IPS DF 19.7 (cell line): ENCODE data around the gene CLRN3.

ENCODE experiments used
- DNase-seq: peaks from one replicate; pipeline ENCODE4 v3.0.0-alpha.2; 2013; ENCODE audit warnings: low read depth, low spot score

The CLRN3 gene

DNA sequence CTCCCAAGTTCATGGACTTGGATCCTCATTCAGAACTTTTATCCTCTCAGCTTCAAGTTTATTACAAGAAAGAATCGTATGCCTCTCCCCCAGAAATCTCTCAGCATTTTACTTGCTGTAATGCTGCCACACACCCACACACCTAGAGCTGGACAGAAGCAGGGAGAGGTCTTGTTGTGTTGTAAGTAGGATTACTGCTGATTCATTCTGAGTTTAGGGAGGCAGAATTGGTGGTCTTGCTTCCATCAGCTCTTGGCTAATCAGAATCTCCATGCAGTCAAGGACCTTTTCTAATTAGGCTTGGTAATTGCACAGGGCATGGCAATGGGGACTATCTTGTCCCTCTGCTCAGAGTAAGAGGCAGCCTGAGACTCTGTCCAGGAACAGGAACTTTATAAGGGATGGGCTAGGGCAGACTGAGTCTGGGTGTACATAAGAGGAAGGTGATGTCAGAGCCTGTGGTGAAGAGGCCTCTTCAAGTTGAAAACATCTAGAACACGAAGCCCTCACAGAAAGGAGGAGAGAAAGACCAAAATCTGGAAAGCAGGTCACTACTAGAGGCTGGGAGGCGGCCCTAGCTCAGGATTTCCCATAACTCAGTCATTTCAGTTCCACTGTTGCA lies 7.1 kb upstream of the CLRN3 start:
- no peak for DNase-seq

DNA sequence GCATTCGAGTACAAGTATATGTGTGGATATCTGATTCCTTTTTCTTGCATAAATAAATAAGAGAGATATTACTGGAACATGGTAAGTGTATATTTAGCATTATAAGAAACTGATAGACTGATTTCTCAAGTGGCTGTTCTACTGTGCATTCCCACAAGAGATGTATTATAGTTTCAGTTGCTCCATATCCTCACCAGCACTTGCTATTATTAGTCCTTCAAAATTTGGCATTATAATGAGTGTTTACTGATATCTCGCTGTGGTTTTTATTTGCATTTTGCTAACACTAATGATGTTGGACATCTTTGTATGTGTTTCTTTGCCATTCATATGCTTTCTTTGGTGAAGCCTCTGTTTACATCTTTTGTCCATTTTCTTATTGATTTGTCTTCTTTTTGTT lies 4.4 kb upstream of the CLRN3 start:
- DNase-seq: no peak

DNA sequence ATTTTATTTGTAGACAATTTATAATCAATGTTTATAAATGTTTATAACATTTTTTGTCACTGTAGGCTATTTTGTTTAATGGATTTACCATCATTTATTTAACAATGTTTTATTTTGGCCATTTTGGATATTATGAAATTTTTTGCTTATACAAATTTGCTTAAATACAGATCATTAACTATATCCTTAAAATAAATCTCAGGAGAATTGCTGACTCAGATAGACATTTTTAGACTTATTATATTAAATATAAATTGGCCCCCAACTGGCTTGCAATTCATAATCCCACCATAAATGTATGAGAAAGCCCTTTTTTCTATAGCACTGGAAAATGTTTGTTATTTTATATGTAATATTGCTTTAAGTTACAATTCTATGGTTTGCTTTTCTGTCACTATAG lies 3.8 kb upstream of the CLRN3 start:
- no peak for DNase-seq

DNA sequence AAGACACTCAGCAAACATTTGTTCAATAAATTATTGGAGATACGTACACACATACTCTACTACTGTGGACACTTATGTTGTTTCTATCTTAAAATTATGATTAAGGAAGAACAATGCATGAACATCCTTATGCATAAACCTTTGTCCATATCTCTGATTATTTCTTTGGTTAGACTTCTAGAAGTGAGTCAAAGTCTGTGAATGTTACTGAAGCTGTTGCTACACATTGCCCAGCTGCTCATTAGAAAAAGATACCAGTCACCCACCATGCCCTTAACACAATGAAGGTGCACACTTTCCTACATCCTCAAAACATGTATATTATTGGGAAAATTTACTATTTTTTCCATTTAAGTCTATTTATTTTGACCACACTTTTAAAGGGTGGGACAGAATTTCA lies 1.4 kb upstream of the CLRN3 start:
- no peak for DNase-seq

DNA sequence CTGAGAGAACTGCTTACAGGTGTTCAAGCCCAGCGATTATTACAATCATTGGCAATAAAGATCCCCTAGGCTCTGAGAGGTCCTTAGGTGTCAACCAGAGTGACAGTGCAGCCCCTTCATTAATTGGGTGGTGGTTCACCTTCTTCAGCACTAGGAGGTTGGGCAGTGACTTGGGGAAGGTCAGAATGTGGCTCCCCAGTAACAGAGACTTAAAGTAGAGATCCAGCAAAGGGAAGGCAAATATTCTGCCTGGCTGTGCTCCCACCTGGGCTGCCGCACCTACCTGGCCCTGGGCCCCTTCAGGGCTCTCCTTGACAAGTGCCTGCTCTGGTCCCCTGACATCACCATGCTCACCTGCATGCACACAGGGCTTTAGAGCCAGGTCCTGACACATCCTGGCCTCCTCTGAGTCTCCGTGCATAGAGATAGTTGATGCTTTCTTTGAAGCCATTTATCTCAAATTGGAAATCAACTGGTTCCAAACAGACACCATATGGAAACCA lies 1.9 kb downstream of the CLRN3 start:
- DNase-seq: no peak

DNA sequence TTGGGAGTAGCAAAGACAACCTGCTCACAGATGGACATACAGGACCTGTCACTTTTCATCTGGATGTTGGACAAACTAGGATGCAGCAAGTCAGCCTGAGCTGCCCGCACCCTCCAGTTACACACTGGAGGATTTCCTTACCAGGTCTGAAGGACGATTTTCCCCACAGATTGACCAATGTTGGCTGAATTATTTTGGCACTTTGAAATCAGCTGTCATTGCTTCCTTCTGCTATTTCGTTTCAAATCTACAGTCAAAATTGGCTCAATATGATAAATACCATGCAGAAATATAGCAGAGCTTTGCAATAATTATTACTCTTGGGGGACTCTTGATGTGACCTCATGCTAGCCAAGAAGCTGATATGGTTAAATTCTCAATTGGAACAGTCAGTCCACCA lies 2.5 kb downstream of the CLRN3 start:
- no peak for DNase-seq

DNA sequence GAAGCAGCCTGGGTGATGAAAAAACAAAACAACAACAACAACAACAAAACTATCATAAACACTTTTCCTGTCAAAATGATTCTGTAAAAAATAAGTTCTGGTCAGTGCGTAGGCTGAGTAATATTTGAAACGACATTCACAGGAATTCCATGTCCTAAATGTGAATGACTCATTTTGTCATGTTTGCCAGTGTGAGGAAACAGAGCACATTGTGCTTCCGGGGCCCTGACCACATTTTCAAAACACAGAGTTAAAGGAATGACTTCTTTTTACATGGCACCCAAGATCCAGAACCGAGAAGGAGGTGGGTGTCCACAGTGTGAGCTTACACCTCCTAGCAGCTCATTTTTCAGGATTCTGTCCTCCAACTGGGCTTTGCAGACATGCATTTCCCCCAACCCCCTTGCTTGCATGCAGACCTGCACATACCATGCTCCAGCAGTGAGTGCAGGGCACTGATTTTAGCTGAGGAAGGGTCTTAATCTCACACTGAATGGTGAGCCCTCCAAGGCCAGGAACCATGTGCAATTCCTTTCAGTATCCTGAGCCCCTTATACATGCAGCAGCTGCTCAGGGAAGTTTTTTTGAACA lies 3.0 kb downstream of the CLRN3 start:
- no peak for DNase-seq

DNA sequence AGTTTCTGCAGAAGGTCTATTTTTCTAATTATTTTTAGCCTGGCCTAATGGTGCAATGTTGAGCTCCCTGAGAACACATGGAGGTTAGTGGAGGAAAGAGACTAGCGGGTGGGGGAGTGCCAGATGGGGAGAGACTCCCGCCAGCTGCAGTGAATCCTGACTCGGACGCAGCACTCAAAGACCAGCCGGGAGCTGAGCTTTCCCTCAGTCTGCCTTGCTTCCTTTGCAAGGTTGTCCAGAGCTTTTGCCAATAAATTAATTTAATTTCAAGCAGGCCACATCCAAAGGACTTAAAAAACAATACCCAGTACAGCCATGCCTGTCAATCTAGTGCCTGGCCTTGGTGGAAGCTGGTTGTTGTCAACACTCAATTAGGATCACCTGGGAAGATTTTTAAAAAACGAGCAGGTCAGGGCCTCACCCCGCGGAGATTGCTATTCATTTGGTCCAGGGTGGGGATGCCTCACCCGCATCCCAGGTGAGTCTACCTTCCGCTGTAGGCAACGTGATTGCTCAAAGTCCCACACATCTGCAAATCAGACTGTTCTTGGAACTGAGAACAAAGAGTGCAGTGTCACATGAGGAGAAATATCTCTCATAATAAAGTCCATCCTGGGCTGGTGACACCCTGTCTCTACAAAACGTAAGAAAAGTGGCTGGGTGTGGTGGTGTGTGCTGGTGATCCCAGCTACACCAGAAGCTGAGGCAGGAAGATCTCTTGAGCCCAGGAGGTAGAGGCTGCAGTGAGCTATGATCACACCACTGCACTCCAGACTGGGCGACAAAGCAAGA lies 4.0 kb downstream of the CLRN3 start:
- DNase-seq: no peak

DNA sequence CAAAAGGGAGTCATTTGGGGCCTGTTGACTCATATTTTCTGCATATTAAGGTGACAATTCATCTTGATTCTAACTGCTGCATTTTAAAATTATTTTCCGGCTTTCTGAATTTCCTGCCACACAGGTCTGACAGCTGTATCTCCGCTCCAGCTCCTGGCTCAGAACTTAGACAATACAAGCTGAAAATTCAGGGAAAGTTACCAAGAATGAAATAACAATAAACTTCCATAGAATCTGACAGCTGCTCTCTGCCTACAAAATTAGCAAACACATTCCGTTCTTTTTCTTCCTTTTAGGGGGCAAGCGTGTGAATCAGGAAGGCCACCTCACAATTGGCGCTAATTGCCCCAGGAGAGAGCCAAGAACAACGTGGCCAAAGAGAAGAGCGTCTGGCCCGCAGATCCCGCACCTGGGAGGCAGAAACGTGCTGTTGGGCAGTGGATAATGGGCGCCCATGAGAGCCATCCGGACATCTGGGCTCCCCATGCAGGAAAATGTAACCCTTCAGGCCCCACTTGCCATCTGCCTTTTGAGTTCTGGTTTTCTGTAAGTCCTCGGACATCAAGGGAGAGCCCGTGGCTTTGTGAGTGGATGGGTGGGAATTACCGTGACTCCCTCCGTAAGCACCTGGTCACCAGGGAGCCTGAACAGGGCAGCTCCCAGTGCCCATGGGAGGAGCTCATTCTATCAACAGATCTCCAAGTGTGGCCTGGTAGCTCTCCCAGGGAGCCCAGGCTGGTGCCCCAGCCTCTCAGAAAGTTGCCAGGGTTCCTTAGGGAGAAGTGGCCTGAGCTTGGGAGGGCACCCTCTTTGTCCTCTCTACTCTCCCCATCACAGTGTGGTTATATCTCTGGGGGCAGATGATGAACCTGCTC lies 5.0 kb downstream of the CLRN3 start:
- DNase-seq: no peak

DNA sequence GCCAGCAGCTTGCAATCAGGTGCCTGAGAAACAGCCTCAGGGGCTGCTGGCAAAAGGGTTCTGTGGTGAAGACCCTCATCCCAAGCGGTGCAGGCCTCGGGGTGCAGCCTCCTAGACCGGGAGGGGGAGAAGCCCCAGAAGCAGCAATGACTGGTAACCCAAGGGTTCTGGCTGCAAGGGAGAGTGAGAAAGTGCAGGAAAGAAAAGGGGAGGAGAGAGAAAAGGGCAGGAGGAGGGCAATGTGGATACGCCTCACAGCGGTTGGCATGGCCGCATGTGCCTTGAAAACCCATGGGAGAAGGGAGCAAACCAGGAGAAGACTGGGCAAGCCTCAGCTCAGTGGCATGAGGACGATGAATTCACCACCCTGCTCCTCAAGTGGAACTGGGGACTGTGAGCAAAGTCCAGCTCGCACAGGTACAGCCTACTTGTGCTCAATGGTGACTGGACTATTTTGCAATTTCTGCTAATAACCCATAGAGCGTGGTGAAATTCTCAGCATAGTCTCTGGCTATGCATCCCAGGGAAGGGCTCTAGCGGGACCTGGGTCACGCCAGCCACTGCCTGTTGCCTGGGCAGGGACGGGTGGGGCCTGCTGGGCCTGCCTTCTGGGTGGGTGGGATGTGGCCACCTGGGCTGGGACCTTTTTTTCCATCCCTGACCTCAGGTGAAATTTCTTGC lies 6.2 kb downstream of the CLRN3 start:
- DNase-seq: no peak

DNA sequence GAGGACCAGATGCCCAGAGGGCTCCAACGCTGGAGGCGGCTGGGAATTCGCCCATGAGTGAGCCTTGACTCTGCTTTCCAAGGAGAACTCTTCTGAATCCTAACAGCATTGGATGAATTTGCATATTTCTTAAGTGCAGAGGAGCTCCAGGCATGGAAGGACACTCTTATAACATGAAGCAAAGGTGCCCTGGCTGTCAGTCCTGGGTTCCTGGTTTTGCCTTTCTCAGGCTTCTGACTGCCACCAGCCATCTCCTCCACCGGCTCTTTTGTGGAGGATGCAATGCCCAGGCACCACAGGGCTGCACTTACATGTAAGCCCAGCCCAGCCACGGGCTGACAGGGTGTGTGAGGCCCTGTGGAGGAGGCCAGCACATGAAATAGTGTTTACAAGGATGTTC lies 8.2 kb downstream of the CLRN3 start:
- no peak for DNase-seq

DNA sequence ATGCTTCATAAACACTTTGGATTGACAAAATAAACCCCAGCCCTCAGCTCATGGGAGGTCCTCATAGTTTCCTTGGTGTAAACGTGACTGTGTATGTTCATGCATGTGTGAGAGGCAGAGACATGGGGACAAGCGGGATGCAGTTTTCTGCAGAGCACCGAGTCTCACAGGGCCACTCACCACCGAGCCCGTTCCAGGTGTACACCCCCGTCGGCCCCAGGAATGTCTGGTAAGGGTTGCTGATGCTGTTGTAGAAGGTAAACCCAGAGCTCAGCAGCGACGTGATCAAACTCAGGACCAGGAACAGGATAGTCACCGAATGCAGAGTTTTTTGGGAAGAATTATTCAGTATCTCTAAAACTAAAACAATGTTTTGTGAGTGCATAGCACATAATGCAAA lies 9.2 kb downstream of the CLRN3 start:
- no peak for DNase-seq

DNA sequence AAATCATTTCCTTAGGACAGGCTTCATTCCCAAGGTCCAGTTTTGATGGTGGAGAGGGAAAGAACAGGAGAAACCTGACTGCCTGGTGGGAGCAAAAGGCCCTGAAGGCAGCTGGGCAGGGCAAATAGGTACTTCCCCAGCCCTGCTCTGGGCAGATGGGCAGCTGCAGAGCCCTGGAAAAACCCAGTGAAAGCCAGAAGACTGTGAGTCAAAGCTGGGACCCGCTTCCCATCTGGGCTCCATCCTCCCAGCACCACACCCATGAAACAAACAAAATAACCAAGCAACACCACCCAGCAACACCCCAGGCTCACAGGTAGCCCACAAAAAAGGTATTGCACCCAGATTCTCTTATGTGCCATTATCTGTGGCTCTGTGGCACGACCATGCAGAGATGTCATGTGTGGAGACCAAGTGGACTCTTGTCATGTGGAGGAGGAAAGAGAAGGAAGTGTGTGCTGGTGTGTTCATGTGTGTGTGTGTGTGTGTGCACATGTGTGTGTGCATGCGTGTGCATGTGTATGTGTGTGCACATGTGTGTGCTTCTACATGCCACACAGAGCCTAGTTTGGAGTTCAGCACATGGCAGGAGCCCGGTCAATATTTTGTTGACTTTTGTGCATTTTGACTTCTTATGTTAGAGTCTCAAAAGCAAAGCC lies 9.8 kb downstream of the CLRN3 start:
- no peak for DNase-seq

DNA sequence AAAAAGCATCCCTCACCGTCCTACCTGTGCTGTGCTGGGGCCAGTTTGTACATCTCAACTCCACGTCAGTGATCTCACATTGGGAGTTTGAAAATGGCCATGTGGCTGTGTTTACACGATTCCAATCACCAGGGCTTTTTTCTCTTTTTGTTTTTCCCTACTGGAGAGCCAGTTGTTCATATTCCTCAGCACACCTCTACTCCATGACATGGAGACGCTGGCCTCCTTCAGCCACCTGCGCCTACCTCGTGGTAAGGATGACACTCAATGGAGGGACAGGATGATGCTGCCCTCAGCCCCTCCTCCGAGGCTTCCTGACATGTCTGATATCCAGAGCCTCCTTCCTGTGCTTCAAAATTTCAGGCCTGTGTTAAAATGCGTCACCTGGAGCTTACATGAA lies 10.3 kb downstream of the CLRN3 start:
- no peak for DNase-seq

DNA sequence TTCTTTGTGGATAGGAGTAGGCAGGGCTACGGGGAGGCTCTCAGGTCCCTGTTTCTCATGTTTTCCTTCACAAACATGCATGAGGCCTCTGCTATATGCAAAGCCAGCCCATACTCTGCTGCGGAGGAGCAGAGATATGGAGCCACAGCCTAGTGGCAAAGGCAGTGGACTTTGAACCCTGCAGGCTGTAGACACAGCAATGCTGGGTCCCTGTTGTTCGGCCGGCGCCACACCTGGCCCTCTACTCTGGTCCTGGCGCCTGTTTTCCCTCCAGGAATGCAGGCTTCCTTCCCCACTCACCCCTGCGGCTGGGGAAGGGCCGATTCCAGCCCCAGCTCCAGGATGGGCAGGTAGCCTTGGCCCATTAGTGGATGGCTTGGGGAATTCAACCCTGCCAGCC lies 11.5 kb downstream of the CLRN3 start:
- DNase-seq: no peak

DNA sequence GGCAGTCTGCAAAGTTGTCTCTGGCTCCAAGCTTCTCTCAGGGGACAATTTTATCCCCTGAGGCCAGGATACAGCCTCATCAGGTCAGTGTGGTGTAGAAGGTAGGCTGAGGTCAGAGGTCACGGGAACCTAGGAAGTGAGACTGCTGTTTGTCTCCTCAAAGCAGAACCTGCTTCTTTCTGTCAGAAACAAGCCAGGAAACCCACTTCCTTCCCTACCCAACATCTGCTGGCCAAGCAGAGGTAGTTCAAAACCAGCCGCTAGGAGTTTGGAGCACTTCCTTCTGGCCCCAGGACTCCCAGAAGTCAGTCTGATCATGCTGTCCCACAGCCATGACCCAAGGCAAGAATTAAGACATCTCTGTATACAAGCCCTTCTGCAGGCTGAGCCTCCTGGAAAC lies 12.2 kb downstream of the CLRN3 start:
- DNase-seq: no peak

DNA sequence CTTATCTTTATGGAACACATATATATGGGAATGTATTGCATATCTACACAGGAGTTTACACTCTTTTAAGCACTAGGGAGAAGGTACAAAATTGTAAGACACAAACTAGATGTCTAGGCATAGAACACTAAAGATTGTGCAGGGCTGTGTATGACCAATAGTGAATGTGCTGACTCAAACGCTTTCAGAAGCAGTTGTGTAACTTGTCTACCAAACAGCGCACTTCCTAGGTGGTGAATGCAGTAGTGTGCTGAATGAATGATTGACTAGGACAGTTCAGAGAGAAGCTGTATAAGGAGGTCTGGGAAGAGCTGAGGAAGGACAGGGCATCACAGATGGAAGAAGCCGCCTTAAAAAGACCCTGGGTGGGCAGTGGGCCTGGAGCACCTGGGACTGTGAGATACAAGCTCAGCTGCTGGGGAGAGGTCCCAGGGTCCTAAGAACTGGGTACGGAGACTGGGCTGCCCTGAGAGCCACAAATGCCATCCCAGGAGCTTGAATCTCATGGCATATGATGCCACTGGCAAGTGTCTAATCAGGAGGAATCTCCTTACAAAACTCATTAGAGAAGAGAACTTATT lies 14.2 kb downstream of the CLRN3 start:
- no peak for DNase-seq

DNA sequence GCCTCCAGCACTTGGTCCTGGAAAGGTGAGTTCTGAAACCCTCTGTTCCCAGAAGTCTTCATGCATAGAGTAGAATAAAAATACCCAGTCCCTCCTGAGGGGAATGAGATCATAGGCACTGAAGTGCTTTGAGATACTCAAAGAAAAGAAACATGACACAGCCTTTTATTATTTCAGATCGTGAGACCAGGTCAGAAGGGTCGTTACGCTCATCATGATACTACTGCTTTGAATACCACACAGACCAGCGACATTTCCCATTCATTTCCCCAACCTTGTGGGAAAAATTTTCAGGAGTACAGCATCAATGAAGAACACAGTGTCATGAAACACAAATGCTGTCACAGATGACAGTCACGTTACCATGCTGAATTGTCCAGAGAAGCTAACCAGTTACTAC lies 15.0 kb downstream of the CLRN3 start:
- DNase-seq: no peak

DNA sequence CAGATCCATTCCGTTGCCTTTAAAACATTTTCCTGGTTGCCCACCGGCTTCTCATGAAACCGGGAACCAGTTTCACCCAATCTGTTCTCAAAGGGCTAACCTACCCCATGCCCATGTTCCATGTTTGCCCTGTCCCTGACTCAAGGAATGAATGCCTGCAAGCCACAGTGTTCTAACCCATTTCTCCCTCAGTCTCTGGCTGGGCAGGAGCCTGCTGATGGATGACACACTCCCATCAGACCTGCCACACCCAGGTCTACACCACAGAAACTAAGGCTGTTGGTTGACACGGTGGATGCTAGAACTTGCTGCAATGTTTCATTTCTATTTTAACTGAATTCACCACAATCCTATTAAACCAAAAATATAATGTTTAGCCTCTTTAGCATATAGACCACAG lies 15.6 kb downstream of the CLRN3 start:
- no peak for DNase-seq

DNA sequence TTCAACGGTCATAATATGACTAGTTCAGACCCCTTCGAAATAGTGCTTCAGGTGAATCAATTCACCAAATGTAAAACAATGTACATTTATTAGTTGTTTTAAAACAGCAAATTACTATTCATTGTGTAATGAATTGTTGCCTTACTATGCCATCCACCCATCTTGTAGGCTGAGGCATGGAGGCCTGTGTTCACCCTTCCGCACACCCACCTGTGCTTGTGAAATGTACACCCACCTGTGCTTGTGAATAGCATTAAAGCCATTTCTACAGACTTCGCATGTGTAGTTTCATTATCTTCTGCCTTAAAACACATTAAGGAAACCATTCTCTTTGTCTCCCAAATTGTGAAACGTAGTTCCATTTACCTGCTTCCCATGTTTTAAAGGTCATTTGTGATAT lies 16.8 kb downstream of the CLRN3 start:
- no peak for DNase-seq

DNA sequence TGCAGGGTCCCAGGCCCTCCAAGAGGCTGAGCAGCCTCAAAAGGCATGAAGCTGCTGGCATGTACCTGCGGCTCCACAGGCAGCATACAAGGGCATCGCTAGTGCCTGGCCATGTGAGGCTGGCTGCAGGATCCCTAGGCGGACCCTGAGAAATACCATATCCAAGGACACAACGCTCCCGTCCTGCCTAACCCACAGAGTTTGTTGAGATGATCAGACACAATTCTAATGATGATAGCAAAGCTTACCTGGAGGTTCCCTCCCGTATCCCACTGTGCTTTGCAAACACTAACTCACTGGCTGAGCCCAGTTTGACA lies 17.3 kb downstream of the CLRN3 start:
- no peak for DNase-seq
